Esophagus muscularis mucosa (tissue), 4 donors: ENCODE measurements around the gene MRPL28. TPM values are rescaled to one million over a fixed set of nuclear protein-coding genes. Genes with fewer than 3 reads are reported as not detected.

Source experiments
- DNase-seq: peaks from one replicate; pipeline ENCODE4 v3.0.0-alpha.2; 2017; ENCODE audit errors: extremely low spot score
- H3K27ac ChIP-seq, 4 donors: fragments of 200-600 bp; sonication (generic); replicated peaks in 1 of 4; 1 replicate in 3 of 4; 2 replicates in 1 of 4; pipeline ENCODE4 v1.5.1; 2016 to 2019; ENCODE audit warnings: mild to moderate bottlenecking in 1 of 4
- H3K27me3 ChIP-seq, 4 donors: fragments of 200-600 bp; sonication (generic); one replicate each; pipeline versions ENCODE4 v1.5.1 to v1.6.0; 2016 to 2019
- H3K36me3 ChIP-seq, 4 donors: fragments of 200-600 bp; sonication (generic); one replicate each; pipeline ENCODE4 v1.5.1; 2016 to 2019
- H3K4me1 ChIP-seq, 4 donors: fragments of 200-600 bp; sonication (generic); one replicate each; pipeline ENCODE4 v1.5.1; 2016 to 2019
- H3K4me3 ChIP-seq, 4 donors: fragments of 200-600 bp; sonication (generic); 1 replicate in 2 of 4; 2 replicates in 2 of 4; pipeline ENCODE4 v1.5.1; 2016 to 2019; ENCODE audit warnings: mild to moderate bottlenecking in 4 of 4, moderate library complexity in 1 of 4
- H3K9me3 ChIP-seq, 4 donors: fragments of 200-600 bp; sonication (generic); 1 replicate in 3 of 4; 2 replicates in 1 of 4; pipeline ENCODE4 v1.5.1; 2016 to 2019
- CTCF ChIP-seq, 3 experiments: fragments of 200-600 bp in 2 of 3; fragments of 450-650 bp in 1 of 3; sonication (generic) in 2 of 3; IDR thresholded peaks; one replicate each; pipeline ENCODE4 v1.5.1; 2017 to 2019; ENCODE audit warnings: antibody characterized with exemption in 3 of 3, mild to moderate bottlenecking in 2 of 3, moderate library complexity in 1 of 3
- EP300 ChIP-seq: sonication (generic); formaldehyde crosslinking; IDR thresholded peaks from one replicate; pipeline ENCODE4 v1.6.1; 2017; ENCODE audit warnings: antibody characterized with exemption
- POLR2A ChIP-seq: fragments of 450-650 bp; IDR thresholded peaks from one replicate; pipeline ENCODE4 v1.6.1; 2017; ENCODE audit warnings: antibody characterized with exemption, moderate library complexity, mild to moderate bottlenecking, low read depth
- POLR2AphosphoS5 ChIP-seq, 2 donors: sonication (generic); formaldehyde crosslinking; IDR thresholded peaks; one replicate each; pipeline ENCODE4 v1.6.1; 2017; ENCODE audit warnings: antibody characterized with exemption in 2 of 2
- WGBS: methylation state at CpG from one replicate; pipeline ENCODE4 v1.1.5; 2018; 5-methylcytosine and 5-hydroxymethylcytosine counted together
- intact Hi-C: fragments of 100-400 bp; cut with DNase I; formaldehyde crosslinking; loops from one replicate; pipeline ENCODE4 v1.15.1; 2023
- total RNA-seq, 4 donors: library from RNA; depleted of rRNA; stranded (reverse); fragments of >200 nt; gene quantifications; one replicate each; pipeline versions ENCODE4 v1.1.0 to v1.2.1, GENCODE V29; 2016

Gene MRPL28
- total RNA-seq, 4 donors from 2014 or later = 53.6 to 93.8 (median 69.5) TPM

- Histone ChIP-seq H3K27ac (no peak overlapping the region), H3K36me3 (no peaks in the 10 kb centered on the region), H3K4me1 (peaks cover 0 to 9% (median 4%) of the 10 kb centered on the region in 4 donors), H3K9me3 (no peaks in the 10 kb centered on the region), H3K4me3 (no peak overlapping the region), H3K27me3 (peaks cover 0 to 30% (median 0%) of the 10 kb centered on the region in 4 donors)
- no peak for DNase-seq
- intact Hi-C loops = no loop called here
- WGBS = 80% methylated on average over 4 of the region's 19 CpGs
- no peak for TF ChIP-seq EP300
- no peak for TF ChIP-seq CTCF (IDR thresholded peaks at IDR 0.05)
- no peak for TF ChIP-seq POLR2A
- TF ChIP-seq POLR2AphosphoS5 (IDR thresholded peaks at IDR 0.05) = no peak
Observed at GRCh38 chr16:359067-359763, 11.1 kb downstream of the MRPL28 start.

DNA sequence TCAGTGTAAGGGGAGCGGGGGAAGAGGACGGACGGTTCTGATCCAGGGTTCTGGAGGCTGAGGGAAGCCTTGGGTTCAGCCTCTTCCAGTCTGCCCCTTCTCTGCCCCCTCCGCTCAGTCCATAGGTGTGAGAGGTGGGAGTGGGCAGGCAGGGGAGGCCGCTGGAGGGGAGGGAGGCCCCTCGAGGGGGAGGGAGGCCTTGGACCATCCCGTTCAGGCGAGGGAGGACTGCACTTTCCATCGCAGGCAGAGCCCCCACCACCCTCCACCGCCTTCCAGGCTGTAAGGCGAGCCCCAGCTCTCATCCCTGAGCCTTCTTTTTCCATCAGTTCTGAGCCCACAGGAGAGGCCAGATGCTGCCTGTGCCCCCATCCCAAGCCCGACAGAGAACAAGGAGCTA, 13.6 kb downstream of the MRPL28 start:
- no peak for DNase-seq
- Histone ChIP-seq H3K9me3 (no peaks in the 10 kb centered on the region), H3K4me3 (no peak overlapping the region), H3K27ac (no peak overlapping the region), H3K36me3 (no peaks in the 10 kb centered on the region), H3K27me3 (peaks cover 0 to 7% (median 0%) of the 10 kb centered on the region in 4 donors), H3K4me1 (peaks cover 0 to 11% (median 9%) of the 10 kb centered on the region in 4 donors)
- intact Hi-C loops = no loop called here
- TF ChIP-seq EP300 = no peak
- no peak for TF ChIP-seq CTCF (IDR thresholded peaks at IDR 0.05)
- TF ChIP-seq POLR2A = no peak
- TF ChIP-seq POLR2AphosphoS5 (IDR thresholded peaks at IDR 0.05) = no peak
- WGBS = 66% methylated on average over 12 of the region's 12 CpGs

- DNase-seq = no peak
- no peak overlapping the region for H3K27ac ChIP-seq
- intact Hi-C loops = loop anchor here (5.0 kb wide), 1 partner anchor 128 kb away; the partner anchor contains the start of gene LUC7L
- no peaks in the 10 kb centered on the region for H3K36me3 ChIP-seq
- H3K4me1 ChIP-seq = peaks cover 8 to 25% (median 21%) of the 10 kb centered on the region in 4 donors
- H3K9me3 ChIP-seq = no peaks in the 10 kb centered on the region
- 87% methylated on average over 9 of the region's 10 CpGs for WGBS
- H3K4me3 ChIP-seq = no peak overlapping the region
- H3K27me3 ChIP-seq = no peaks in the 10 kb centered on the region
- TF ChIP-seq POLR2AphosphoS5 (IDR thresholded peaks at IDR 0.05) (no peak), POLR2A (no peak), CTCF (IDR thresholded peaks at IDR 0.05) (no peak)
Observed at GRCh38 chr16:354971-355461, 15.3 kb downstream of the MRPL28 start.

DNA sequence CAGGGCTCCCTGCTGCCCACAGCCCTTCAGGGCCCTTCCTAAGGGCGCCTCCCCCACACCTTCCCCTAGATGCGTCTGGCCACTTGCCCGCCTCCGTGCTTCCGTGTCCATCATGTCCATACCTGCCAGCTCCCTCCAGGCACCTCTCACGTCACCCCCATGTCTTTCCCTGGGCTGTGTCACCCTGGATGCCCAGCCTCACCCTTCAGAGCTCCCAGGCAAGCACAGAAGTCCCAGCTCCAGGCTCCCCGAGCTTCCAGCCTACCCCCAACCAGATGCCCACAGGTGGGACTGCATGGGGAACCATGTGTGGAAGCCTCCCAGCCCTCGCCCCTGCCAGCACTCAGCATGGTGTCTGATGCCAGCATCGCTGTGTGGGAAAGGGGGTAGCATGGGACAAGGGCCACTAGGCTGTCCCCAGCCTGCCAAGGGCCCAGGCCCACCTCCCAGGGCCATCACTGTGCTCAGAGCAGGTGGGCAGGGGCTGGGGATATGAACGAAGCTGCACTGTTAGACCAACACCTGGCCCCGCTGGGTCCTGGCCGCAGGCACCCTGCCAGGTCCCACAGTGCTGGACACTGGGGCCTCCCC, 16.0 kb downstream of the MRPL28 start:
- H3K27ac ChIP-seq = peak overlapping the region in 1 of 4 donors; percentile 86
- intact Hi-C loops = loop anchor here (5.0 kb wide), 1 partner anchor 127 kb away; the partner anchor contains the start of gene LUC7L
- DNase-seq = no peak
- 92% methylated on average over 9 of the region's 12 CpGs for WGBS
- no peaks in the 10 kb centered on the region for H3K27me3 ChIP-seq
- TF ChIP-seq EP300 (no peak), CTCF (IDR thresholded peaks at IDR 0.05) (no peak), POLR2AphosphoS5 (IDR thresholded peaks at IDR 0.05) (no peak), POLR2A (no peak)
- H3K4me3 ChIP-seq = no peak overlapping the region
- no peaks in the 10 kb centered on the region for H3K36me3 ChIP-seq
- peaks cover 8 to 25% (median 21%) of the 10 kb centered on the region in 4 donors for H3K4me1 ChIP-seq
- no peaks in the 10 kb centered on the region for H3K9me3 ChIP-seq
